Measurements from ENCODE around the gene SHC3.

Gene SHC3

DNA sequence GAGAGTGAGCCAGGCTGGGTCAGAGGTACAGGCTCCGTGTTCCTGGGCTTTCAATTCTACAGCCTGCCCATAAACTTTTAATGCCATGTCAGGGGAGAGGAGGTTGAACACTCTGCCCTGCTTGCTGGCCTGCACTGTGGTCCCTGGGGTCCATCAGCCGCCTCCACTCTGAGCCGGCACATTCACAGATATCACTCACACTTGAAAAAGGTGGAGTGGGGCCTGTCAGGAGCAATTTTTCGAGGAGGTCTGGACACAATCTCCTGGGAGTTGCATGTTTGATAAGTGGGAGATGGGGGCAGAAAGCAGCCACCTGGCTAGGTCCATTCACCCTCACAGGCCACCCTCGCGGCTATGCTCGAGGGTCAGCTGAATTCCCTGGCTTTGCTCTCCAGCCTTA lies 164.5 kb downstream of the SHC3 start:
- Mint-ChIP-seq H3K9me3 (peaks cover 9% of the 10 kb centered on the region), H3K4me3 (no peak overlapping the region), H3K4me1 (peaks cover 5% of the 10 kb centered on the region), H3K27ac (no peak overlapping the region), H3K27me3 (ENCODE audit: low read depth) (no peaks in the 10 kb centered on the region), H3K36me3 (ENCODE audit: low read depth) (no peaks in the 10 kb centered on the region)
- TF ChIP-seq, protein P1, sequence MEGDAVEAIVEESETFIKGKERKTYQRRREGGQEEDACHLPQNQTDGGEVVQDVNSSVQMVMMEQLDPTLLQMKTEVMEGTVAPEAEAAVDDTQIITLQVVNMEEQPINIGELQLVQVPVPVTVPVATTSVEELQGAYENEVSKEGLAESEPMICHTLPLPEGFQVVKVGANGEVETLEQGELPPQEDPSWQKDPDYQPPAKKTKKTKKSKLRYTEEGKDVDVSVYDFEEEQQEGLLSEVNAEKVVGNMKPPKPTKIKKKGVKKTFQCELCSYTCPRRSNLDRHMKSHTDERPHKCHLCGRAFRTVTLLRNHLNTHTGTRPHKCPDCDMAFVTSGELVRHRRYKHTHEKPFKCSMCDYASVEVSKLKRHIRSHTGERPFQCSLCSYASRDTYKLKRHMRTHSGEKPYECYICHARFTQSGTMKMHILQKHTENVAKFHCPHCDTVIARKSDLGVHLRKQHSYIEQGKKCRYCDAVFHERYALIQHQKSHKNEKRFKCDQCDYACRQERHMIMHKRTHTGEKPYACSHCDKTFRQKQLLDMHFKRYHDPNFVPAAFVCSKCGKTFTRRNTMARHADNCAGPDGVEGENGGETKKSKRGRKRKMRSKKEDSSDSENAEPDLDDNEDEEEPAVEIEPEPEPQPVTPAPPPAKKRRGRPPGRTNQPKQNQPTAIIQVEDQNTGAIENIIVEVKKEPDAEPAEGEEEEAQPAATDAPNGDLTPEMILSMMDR (IDR thresholded peaks at IDR 0.05; ENCODE audit: unreplicated experiment in 3 of 3), result no peak

DNA sequence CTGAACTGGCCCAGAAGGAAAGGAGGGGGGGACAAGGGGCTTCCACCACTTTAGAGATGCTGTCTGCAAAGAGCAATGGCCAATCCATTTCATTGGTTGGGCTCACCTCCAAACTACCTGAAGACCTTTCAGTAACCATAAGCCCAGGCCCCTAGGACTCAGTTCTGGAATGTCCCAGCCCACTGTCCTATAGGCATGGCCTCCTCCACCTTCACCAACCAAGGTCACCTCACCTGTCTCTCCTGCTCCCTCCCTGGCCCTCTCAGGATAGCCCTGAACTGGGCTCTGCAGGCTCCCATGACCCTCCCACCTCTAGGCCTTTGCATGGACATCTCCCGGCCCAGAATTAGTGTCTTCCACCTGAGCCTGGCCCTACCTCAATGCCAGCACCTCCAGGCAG lies 165.0 kb downstream of the SHC3 start:
- TF ChIP-seq, protein P1 (IDR thresholded peaks at IDR 0.05; ENCODE audit: unreplicated experiment in 3 of 3), result no peak
- no peaks in the 10 kb centered on the region for H3K27me3 Mint-ChIP-seq (ENCODE audit: low read depth)

DNA sequence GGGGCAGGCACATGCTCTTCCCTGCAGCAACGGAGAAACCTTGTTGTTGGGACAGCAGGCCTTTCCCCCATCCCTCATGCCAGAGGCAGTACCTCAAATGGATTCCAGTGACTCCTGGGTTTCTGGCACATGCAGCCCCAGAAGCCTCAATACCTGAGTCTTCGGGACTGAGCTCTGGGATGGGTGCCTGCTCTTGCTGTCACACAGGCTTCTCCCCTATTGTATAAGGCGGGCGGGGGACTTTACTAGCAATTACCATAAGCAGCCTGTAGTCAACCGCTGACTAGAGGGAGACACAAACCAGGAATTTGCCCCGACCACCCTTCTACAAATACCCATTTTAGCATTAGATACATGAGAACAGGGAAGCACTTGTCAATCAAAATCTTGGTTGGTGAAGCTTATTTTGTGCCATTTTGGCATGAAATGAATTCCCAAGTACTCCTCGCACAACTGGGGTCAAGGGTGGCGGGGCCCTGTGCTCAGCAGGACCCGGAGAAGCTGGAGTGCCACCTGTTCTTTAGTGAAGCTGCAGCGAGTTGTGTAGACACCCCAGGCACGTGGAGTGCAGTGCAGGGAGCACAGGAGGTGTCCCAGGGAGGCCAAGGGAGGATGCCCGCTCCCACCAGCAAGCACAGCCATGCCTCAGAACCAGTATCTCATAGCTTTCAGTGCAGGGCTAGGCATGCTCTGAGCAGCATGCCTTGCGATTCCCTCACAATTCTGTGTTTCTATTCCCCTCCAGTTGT lies 166.2 kb downstream of the SHC3 start:
- Mint-ChIP-seq H3K36me3 (ENCODE audit: low read depth) (peaks cover 4% of the 10 kb centered on the region), H3K4me3 (no peak overlapping the region), H3K27me3 (ENCODE audit: low read depth) (no peaks in the 10 kb centered on the region), H3K4me1 (peaks cover 9% of the 10 kb centered on the region), H3K27ac (no peak overlapping the region), H3K9me3 (peaks cover 4% of the 10 kb centered on the region)
- TF ChIP-seq, protein P1 (IDR thresholded peaks at IDR 0.05; ENCODE audit: unreplicated experiment in 3 of 3), result no peak

More for the DNA sequence above, 165.0 kb downstream of the SHC3 start:
- H3K27ac Mint-ChIP-seq, result no peak overlapping the region
- no peak overlapping the region for H3K4me3 Mint-ChIP-seq
- H3K4me1 Mint-ChIP-seq, result peaks cover 5% of the 10 kb centered on the region
- no peaks in the 10 kb centered on the region for H3K36me3 Mint-ChIP-seq (ENCODE audit: low read depth)
- peaks cover 7% of the 10 kb centered on the region for H3K9me3 Mint-ChIP-seq

DNA sequence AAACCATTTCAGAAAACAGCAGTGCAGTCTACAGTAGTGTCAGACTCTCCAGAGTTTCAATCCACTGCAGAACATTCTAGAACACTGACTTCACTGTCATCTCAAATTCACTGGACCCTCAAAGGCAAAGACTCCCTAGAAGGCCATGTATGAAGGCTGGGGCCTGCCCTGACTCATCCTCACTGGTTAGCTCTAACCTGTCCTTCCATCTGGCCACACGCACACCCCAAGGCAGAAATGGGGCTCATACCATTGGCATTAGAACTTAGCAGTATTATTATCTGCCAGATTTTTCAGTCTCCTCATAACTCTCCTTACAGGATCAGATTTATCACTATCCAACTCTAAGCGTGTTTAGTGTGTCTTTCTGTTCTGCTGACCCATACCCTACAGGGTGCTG lies 166.9 kb downstream of the SHC3 start:
- Mint-ChIP-seq H3K27me3 (ENCODE audit: low read depth) (no peaks in the 10 kb centered on the region), H3K27ac (no peak overlapping the region), H3K4me1 (peaks cover 17% of the 10 kb centered on the region), H3K9me3 (peaks cover 4% of the 10 kb centered on the region), H3K4me3 (no peak overlapping the region), H3K36me3 (ENCODE audit: low read depth) (peaks cover 11% of the 10 kb centered on the region)
- TF ChIP-seq, protein P1 (IDR thresholded peaks at IDR 0.05; ENCODE audit: unreplicated experiment in 3 of 3), result no peak

DNA sequence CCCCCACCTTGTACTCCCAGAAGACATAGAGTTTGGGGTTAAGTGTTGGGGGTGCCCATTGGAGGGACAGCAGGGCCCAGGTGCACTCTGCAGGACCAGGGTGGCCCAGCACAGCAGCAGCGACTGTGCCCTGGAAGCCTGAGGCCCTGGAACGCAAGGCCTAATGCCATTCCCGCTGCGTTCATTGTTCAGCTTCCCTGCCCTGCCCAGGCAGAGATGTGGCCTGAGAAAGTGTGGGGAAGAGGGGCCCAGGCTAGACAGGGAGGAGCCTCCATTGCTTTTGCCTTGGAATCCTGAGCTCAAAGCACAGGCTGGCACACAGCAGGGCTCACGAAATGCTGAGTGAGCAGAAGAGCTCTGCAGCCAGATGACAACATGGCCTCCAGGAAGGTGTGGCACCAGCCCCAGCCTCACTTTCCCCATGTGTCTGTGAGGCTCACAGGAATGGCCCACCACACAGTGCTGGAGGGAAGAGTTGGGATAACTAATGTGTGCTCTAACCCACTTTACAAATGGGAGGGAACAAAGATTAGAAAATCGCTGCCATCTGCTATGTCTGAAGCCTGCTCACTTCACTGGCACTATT lies 168.0 kb downstream of the SHC3 start:
- Mint-ChIP-seq H3K4me3 (no peak overlapping the region), H3K9me3 (peaks cover 2% of the 10 kb centered on the region), H3K36me3 (ENCODE audit: low read depth) (peaks cover 11% of the 10 kb centered on the region), H3K4me1 (peaks cover 21% of the 10 kb centered on the region), H3K27me3 (ENCODE audit: low read depth) (no peaks in the 10 kb centered on the region), H3K27ac (no peak overlapping the region)
- TF ChIP-seq, protein P1 (IDR thresholded peaks at IDR 0.05; ENCODE audit: unreplicated experiment in 3 of 3), result no peak

DNA sequence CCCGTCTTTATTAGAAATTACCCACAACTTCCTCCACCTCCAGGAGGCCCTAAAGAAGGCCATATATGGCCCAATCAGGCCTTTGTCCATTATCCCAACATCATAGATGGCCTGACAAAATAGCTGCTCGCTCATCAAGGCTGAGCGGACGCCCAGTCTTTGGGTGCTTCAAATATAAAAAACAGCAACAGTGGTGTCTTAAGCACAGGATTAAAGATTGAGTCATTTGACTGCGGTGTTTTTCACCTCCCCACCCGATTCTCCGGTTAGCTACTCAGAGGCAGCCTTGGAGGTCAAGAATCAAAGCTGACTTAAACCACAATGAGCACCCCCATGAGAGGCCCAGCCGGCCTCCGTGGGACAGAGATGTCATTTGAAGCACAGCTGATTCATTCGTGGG lies 168.6 kb downstream of the SHC3 start:
- TF ChIP-seq, protein P1 (IDR thresholded peaks at IDR 0.05; ENCODE audit: unreplicated experiment in 3 of 3), result no peak
- H3K27me3 Mint-ChIP-seq (ENCODE audit: low read depth), result no peaks in the 10 kb centered on the region
- H3K4me3 Mint-ChIP-seq, result no peak overlapping the region
- H3K4me1 Mint-ChIP-seq, result peaks cover 17% of the 10 kb centered on the region
- no peak overlapping the region for H3K27ac Mint-ChIP-seq
- H3K9me3 Mint-ChIP-seq, result no peaks in the 10 kb centered on the region
- peaks cover 17% of the 10 kb centered on the region for H3K36me3 Mint-ChIP-seq (ENCODE audit: low read depth)

All from nephron (organoid).